Measurements from ENCODE around the gene UMAD1. TPM values are rescaled to one million over a fixed set of nuclear protein-coding genes. Genes with fewer than 3 reads are reported as not detected.

Gene UMAD1
- total RNA-seq, 1 donor from 2014 or later: 5.3 TPM

DNA sequence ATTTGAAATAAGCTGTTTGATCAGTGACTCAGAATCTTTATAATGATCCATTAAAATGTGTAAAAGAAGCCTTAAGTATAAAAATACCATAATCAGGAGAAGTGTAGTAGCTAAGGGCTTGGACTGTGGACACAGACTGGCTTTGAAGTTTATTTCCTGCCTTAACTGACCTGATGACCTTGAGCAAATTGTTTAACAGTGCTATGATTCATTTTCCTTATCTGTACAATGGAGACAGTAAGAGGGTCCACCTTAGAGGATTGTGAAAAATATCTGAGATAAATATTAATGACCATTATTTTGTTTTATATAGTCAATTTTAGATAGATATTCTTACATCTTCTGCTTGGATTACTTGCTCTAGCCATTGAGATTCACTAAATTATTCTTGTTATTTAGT lies 91.2 kb downstream of the UMAD1 start:
- ATAC-seq: no peak

DNA sequence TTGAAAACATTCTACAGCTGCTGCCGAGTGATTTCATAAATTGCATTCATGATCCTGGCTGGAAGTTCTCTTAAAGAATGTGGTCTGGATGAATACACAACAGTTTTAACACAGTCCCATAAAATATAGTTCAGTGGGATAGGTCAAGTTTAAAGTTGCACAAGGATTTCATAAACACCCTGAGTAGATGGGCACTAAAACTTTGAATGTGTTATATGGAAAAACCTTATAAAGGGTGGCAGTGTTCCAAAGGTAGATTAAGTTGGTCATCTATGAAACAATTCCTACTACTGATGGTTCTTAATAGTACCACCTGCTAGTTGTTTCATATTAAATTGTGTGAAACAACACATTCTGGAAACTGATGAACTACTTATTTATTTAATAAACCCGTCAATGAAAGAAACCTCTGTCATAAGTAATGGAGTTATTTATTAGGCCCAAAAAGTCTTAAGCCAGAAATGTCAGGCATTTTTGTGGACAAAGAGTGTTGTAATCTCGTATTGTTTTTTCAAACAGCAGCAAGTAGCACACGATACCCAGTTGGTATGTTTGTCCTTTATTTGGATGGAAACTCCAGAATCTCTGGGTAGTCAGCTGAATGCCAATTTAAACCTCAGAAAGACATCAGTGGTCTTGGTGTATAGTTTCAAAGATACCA lies 92.2 kb downstream of the UMAD1 start:
- ATAC-seq: no peak

DNA sequence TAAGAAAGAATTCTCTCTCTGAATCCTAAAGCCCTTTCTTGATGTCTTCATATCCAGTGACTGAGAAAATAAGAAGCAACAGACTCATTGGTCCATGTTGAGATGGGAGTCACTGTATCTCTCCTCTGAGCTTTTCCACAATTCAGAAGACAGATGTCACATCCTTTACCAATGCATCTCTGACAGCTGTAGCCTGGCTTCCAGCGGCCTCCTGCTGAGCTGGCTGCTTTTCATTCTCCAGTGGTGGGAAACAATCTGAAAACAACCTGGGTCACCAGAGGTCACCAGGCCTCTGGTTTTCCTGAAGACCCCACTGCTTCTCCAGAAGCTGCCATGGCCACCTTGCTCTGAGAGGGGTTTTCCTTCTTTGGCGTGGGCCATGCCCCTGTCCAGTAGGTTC lies 96.1 kb downstream of the UMAD1 start:
- no peak for ATAC-seq

DNA sequence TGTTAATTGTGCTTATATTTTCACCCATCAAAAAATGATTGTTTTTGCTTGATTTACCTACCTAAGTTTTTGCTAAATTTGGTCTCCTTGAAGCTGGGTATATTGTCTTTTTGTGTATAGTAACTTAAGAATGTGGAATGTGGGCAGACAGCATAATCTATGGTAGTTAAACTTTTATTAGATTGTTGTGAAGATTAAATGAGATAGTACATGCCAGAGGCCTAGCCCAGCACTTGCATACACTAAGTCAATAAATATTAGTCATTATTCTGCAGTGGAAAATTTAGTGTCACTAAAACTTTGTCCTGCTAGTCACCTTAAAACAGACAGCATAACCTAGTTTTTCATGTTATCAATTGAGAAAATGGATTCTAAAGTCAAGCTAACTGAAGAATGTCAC lies 97.1 kb downstream of the UMAD1 start:
- ATAC-seq: no peak

DNA sequence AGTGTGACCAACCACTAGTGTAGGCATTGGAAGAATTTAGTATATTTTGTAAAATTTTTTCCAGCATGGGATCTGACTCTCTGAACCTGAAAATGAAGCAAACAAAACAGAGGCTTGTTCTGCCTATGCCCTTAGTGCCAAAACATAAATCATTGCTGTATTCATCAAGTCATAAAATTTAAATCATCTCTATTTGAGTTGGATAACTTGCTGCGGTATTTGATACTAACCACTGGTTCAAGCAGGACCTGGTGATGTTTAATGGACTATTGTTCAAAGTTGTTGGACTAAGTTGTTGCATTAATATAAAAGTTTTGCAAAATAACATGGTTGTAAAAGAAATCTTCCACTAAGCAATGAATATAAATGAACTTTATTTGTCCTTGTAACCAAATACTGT lies 97.6 kb downstream of the UMAD1 start:
- no peak for ATAC-seq

DNA sequence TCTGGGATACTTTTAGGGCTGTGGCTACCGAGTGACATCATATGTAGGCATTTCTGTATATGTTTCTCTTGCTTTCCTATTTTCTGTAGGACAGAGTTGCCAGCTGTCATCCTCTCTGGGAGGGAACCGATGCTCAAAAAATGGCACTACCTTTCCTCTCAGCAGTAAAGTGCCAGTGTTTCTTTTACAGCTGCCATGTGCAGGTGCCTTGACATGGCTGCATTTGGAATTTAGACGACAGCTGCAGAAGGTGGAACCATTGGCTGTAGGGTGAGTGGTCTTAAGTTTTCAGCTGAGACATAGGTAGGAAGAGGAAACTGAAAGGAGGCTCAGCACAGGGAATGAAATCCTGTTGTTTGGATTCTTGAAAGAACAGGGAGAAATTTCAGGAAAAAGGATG lies 98.1 kb downstream of the UMAD1 start:
- ATAC-seq: no peak

DNA sequence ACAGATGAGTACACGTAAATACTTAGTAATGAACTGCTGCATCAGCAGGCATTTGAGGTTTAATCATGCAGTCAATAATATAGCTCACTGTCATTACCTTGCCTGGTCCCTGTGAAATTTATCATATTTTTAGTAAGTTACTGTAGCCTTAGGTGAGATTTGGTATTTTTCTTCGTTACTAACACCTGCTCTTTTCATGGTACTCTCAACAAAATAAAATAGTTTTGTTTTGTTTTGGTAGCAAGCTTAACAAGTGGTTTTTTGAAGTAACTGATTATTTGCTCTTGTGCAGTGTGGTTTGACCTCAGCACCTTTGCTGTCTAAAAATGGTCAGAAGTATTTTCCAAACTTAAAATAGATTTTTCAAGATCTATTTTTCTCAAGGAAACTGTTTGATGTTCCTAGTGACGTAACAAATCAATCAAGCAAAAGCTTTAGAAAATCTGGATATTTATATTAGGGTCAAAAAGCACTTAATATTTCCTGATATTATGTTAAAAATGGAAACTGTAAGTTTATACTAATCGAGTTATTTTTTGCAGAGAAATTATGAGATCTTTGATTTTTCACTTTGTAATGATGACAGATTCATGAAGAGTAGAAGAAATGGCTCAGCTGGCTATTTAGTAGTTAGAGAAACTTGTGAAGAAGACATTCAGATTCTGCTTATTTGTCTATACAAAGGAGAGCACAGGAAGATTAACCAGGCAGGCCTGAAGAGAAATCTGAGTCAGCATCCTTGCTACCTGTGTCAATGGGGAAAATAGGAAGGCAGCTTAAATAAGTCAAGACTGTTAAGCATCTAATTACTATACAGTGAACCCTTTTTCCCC lies 98.9 kb downstream of the UMAD1 start:
- ATAC-seq: no peak

DNA sequence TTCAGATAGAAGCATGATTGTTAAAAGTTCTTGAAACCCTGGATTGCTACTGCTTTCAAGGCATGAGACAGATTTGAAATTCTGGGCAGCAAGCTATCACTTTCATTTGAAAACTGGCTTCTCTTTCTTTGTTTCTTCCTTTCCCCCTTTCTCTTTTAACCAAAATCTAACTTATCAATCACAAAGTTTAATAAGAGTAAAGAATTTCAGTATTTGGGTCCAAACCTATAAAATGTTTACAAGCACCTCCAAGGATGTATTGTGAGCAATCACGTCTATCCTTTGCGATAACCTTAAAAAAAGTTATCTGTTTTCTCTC lies 99.4 kb downstream of the UMAD1 start:
- ATAC-seq: no peak

DNA sequence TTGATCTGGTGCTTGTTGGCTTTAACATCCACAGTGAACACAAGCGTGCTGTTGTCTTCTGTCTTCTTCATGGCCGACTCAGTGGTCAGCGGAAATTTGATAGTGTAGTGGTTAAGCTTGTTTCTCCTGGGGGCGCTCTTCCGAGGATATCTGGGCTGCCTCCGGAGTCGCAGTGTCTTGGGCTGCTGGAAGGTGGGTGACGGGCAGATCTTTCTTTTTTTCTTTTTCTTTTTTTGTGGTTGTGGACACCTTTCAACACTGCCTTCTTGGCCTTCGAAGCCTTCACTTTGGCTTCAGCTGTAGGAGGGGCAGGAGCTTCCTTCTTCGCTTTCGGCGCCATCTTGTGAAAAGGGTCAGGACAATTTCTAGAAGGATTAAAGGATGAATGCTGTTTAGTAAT lies 101.7 kb downstream of the UMAD1 start:
- no peak for ATAC-seq

DNA sequence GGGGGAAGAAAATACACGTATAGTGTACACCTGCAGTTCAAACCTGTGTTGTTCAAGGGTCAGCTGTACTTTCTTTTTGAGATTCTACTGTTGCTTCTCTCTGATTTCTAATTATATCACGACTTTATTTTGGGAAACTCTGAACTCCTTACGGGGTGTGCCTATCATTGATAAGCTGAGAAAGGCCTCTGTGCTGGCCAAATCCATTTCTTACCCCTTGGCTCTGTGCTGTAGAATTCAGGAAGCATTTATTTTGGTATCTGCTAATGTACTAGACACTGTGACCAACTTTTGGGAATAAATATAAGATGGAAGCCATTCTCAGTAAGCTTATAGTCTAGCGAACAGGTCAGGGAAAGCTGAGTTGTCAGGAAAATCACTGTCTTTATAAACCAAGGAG lies 104.7 kb downstream of the UMAD1 start:
- no peak for ATAC-seq

DNA sequence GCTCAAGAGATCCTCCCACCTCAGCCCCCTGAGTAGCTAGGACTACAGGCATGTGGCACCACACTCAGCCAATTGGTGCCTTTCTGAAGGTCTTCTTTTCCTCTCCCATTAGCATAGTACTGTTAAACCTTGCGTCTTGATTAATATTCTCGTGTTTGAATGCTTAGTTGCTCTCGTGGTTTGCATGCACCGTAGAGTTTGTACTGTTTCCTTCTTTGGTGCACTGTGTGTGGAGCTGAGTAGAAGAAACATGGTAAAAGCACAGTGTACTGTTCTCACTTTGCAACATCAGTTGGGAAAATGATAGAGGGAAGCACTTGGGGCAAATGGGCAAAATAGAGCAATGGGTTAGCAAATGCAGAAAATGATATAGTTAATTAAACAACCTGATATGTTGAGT lies 105.4 kb downstream of the UMAD1 start:
- no peak for ATAC-seq

DNA sequence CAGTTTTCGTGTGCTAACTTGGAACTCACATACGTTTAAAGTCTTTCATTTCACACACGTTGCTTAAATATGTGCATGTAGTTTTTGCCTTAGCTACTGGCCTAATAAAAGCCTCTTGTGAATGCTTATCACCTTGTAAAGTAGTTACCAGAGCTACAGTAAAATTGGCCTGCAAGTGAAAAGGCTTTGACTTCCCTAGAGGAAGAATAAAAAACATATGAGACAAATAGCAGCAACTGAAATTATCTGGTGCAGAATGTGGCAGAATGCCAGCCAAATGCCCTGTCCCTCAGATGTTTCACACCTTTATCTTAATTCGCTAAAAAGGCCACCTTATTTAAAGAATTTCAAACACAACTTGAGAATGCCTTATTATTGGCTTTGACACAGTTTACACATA lies 105.9 kb downstream of the UMAD1 start:
- no peak for ATAC-seq

DNA sequence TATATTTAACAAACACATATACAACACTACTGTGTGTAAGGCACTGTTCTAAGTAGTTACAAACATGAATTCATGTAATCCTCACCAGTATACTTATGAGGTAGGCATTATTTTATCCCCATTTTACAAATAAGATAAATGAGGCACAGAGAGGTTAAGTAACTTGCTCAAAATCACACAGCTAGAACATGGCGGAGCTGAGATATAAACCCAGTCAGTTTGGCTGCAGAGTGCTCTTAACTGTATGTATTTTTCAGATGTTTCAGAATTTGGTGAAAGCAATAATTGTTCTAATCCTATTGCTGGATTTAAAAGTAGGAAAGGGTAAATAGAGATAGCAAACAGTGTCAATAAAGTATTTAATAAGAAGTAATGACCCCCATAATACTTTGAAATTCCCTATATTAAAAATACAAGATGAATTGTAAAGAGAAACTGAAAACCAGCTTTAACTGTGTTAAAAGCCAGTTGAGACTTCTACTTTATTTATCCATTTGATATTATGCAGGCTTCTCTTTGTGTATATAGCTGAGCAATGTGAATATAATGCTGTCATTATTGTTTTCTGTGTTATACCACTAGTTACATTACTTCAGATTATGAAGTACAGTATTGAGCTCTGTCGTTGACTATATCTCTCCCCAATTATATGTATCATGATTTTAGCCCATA lies 110.2 kb downstream of the UMAD1 start:
- no peak for ATAC-seq

DNA sequence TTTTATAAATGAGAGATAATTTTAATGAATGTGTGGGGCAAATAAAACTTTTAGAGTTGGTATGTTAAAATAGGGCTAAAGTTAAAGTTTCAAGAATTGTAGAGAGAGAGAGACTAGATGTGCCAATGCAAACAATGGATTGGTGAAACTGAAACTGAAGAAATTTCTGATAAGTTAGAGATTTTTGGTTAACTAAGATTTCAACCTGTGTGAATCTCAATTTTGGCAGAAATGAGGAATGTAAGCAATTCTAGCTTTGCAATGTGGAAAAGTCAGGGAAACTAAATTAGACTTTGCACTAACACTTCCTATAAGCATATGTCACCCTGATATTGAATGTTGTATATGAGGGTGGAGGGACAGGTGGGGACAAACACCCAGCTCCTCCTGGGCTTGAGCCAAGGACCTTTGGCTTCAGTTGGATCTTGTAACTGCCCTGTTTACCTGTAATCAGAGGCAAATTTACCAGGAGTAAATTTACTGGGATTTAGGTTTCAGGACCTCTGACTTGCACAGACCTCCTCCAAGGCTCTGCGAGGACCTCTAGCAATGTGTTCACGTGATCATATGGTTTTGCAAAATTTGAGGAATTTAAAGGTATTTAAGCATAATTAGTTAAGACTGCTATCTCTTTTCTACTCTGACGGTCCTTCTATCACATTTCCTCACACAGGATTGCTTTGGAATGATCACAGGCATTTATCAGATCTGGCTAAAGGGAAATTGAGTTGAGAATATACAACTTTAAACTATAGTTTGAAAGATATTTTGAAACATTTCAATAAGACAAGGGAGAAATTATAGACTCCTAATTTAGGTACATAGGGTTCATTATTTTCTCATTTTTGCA lies 110.9 kb downstream of the UMAD1 start:
- no peak for ATAC-seq

DNA sequence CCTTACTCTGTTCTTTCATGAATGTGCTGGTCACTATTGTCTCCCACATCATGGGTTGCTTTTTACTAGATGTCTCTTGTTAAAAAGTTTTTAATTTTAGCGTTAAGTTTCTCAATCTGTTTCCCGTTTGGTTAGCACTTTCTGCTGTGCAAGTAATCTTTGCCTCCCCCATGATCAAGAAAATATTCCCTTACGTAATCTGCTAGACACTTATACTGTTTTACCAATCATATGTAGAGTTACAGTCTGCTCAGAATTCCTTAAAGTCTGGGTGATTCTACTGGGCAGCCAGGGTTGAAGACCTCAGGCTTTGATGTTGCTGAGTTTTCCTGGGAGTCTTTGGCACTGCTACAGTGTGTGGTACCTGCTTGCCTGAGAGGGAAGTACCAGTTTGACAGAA lies 116.0 kb downstream of the UMAD1 start:
- no peak for ATAC-seq

DNA sequence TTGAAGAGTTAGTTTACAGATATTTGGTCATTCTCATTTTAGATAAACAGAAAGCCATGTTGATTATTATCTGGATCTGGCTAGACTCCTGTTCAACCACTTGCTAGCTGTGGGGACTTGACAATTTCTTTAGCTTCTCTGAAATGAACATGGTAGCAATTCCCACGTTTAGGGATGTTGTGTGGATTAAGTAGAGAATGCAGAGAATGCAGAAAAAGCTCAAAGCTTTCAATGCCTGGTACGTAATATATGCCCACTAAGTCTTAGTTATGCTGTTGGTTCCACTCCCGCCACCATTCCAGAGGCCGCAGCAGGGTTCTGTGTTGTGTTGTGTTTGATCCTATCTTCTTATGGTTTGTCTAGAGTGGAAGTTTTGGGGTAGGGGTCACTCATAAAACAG lies 117.0 kb downstream of the UMAD1 start:
- no peak for ATAC-seq

DNA sequence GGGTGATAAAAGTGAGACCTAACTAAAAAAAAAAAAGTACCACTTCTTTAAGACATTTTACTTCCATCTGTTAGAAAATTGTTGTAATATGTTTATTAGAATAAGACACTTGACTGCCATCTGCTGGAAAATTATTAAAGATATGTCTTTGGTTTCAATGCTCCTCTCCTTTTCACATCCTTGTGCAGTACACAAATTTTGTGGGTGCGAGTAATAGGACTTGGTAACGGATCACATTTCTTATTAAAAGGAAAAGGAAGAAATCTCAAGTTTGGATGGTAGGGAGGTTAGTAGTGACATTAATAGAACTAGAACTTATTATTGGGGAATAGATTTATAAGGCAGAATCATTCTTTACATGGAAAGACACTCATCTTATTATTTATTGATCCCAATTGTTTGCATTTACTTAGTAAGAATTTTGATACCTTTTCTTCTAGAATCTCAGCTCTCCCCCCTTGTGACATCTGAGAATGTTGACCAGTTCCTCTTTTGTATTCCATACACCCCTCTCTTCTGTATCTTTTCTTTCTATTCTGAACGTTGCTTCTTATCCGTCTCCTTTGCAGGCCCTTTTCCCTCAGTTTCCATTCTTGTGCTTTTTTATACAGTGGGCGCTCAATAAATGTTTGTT lies 120.9 kb downstream of the UMAD1 start:
- peak; percentile 45 for ATAC-seq

DNA sequence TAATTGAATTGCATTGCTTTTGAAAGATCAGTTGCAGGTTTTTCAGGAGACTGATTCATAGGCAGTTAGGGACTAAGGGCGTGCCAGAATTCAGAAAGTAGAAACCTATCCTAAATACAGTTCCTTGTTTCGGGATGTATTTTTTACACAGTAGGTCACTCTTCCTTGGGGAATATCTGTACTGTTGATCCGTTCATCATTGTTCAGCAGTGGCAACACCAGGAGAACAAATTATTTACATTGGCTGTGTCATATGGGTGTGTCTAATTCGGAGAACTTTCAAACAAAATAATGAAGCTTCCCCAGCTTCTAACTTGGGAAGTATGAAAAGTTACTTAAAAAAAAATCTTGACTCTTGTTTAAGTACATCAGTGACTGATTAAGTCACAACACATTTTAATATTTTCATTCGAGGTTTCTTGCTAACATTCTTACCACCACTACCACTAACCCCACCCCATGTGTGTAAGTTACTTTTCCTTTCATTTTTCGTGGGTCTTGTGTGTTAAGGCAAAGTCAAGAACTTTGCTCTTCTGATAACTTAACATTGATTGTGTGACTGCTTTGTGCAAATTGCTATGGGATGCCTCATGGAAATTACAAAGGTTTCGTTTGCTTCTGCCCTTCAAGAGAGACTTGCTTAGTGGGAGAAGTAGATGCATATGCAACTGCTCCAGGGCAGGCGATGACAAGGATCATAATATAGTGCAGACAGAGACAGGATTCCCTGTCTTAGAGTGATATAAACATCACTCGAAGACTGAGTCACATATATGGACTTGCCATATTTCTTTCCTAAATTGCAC lies 121.6 kb downstream of the UMAD1 start:
- peak; percentile 84 for ATAC-seq

DNA sequence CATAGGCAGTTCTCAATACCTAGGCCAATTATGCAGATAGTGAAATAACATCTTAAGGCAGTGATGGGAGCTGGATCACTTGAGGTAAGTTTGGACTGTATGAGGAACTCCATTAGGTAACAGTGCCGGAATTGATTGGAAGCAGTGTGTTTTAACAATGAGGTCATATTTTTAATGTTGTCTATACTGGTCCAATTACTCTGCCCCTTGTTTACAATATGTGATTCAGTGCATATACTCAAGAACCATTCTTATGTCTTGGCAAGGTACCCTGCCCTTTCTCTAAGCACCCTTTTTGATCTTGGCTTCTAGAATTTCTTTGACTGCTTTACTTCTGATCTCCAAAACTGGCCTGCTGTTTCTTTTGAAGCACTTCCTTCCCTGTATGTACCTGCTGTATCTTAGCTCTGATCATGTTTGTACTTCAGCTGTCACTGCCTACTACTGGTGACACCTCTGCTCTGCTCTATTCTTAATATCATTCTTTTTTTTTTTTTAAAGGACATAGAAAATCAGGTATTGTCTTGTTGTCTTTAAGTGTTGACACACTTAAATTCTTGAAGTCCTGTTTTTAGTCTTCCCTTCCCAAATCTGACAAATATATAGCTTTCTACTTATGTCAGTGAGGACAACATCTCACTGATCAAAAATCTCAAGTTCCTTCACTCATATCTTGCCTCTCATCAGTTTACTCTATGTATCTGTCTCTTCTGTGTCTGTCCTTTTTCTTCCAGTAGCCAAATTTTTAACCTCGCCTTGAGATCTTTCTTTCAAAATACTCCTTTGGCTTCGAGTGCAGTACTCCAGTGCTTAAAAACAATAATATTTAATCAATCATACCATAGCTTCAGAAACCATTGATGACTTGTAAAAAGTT lies 124.2 kb downstream of the UMAD1 start:
- no peak for ATAC-seq

DNA sequence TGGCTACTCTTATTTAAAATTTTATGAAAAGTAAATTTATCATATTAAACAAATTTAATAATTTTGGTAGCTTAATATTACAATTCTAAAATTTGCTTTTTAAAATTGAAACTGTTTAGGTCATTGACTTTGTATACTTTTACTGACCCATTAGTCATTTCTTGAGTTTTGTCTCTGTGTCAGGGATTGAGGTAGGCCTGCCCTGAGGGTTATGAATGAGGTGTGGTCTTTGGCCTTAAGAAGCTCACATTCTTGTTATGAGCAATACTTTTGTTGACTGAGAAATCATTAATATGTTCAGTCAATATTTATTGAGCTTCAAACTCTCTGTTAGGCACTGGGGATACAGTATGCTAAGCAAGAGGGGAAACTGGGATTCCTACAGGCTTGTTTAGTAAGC lies 124.9 kb downstream of the UMAD1 start:
- peak; percentile 63 for ATAC-seq

DNA sequence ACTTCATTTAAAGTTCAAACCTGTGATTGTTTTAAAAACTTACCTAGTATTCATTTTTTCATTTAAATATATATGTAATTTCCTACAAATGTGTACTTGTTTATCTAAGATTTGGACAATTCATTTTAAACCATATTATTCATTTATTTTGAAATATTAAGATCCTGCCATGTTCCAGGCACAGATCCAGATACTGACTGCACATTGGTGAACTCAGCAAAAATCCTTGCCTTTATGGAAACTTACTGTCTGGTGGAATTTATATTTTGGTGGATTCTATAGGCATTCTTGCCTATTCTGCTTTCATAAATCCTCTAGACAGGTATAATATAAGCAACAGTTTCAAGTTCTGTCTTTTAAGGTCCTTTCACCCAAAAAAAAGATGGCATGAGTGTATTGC lies 126.1 kb downstream of the UMAD1 start:
- ATAC-seq: no peak

All from esophagus mucosa (tissue), 1 donor.